NCI-H1092 (cell line): Measurements from ENCODE around the gene LRP1.

ENCODE experiments used
- DNase-seq: peaks from one replicate; lab custom pipeline; 2025; lab: John Stamatoyannopoulos, UW

Gene LRP1

DNA sequence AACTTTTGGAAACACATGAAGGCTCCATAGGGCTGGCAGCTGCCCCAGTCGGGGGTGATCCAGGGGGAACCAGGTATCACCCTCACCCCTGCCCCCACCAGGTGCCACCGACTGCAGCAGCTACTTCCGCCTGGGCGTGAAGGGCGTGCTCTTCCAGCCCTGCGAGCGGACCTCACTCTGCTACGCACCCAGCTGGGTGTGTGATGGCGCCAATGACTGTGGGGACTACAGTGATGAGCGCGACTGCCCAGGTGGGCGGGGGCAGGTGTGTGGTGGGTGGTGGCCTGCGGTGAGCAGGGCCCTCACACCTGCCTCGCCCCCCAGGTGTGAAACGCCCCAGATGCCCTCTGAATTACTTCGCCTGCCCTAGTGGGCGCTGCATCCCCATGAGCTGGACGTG is 66.0 kb downstream of the LRP1 start:
- no peak for DNase-seq

DNA sequence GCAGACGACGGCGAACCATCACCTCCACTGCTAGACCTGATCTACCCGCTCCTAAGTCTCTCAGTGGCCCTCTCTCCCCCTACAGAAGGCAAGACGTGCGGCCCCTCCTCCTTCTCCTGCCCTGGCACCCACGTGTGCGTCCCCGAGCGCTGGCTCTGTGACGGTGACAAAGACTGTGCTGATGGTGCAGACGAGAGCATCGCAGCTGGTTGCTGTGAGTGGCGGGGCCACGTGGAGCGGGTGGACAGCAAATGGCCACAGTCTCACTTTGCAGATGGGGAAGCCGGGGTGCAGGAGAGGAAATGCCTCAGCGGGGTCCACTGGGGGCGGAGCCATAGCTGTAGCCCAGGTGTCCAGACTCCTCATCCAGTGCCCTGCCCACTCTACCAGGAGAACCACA is 66.9 kb downstream of the LRP1 start:
- DNase-seq = no peak

DNA sequence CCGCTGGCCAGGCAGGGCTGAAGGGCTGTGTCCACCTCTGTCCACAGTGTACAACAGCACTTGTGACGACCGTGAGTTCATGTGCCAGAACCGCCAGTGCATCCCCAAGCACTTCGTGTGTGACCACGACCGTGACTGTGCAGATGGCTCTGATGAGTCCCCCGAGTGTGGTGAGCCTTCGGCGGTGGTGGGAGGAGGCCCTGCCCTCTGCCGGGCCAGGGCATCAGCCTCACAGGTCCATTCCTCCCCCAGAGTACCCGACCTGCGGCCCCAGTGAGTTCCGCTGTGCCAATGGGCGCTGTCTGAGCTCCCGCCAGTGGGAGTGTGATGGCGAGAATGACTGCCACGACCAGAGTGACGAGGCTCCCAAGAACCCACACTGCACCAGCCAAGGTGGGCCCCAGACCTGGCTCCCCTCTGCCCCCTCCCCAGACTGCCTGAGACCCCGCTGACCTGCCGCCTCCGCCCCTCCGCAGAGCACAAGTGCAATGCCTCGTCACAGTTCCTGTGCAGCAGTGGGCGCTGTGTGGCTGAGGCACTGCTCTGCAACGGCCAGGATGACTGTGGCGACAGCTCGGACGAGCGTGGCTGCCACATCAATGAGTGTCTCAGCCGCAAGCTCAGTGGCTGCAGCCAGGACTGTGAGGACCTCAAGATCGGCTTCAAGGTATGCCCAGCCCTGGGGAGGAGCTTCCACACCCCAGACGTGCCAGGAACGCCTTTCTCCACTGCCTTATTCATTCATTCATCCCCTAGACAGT is 67.5 kb downstream of the LRP1 start:
- DNase-seq = no peak

GRCh38 chr12:57196439-57196838 is 68.2 kb downstream of the LRP1 start:
- DNase-seq = no peak

DNA sequence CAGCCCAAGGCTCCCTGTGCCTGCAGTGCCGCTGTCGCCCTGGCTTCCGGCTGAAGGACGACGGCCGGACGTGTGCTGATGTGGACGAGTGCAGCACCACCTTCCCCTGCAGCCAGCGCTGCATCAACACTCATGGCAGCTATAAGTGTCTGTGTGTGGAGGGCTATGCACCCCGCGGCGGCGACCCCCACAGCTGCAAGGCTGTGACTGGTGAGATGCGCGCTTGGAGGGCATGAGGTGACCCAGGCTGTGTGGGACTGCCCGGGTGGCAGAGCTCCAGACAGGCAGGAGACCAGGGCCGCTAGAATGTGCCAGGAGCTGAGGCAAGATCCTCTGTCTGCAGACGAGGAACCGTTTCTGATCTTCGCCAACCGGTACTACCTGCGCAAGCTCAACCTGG is 68.7 kb downstream of the LRP1 start:
- DNase-seq = no peak

- no peak for DNase-seq
These were observed 70.0 kb downstream of the LRP1 start for GRCh38 chr12:57198329-57198728.

DNA sequence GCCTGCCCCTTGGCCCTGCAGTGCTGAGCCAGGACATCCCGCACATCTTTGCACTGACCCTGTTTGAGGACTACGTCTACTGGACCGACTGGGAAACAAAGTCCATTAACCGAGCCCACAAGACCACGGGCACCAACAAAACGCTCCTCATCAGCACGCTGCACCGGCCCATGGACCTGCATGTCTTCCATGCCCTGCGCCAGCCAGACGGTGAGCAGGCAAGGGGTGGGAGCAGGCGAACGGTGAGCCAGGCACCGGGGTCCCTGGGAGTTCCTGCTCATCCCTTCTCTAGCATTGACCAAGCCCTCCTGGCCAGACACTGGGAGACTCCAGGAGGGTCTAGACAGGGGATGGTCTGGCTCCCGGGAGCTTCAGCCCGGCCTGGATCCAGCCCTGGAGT is 70.9 kb downstream of the LRP1 start:
- DNase-seq = no peak

DNA sequence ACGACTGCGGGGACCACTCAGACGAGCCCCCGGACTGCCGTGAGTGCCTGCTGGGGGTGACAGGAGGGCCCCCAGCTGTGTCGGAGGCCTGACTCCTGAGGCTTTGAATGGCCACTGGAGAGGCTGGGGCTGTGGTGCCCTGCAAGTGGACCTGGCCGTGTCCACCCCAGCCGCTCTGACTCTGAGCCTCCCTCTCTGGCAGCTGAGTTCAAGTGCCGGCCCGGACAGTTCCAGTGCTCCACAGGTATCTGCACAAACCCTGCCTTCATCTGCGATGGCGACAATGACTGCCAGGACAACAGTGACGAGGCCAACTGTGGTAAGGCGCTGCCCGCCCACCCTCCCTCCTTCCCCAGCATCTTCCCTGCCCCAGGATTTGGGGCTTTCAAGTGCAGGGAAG is 72.2 kb downstream of the LRP1 start:
- no peak for DNase-seq

- DNase-seq = no peak
These were observed 72.9 kb downstream of the LRP1 start for GRCh38 chr12:57201219-57201618.

GRCh38 chr12:57201631-57202030 is 73.3 kb downstream of the LRP1 start:
- no peak for DNase-seq

- DNase-seq = no peak
These were observed 74.0 kb downstream of the LRP1 start for GRCh38 chr12:57202321-57202720.

DNA sequence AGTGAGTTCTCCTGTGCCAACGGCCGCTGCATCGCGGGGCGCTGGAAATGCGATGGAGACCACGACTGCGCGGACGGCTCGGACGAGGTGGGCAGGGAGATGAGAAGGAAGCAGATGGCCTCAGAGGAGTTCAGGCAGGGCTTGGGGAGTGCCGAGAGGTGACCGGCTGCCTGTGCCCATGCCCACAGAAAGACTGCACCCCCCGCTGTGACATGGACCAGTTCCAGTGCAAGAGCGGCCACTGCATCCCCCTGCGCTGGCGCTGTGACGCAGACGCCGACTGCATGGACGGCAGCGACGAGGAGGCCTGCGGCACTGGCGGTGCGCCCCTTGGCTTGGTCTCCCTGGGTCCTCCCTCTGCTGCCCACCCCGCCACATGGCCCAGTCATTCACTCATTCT is 74.9 kb downstream of the LRP1 start:
- no peak for DNase-seq

- DNase-seq = no peak
These were observed 75.5 kb downstream of the LRP1 start for GRCh38 chr12:57203791-57204190.

GRCh38 chr12:57204454-57204853 is 76.2 kb downstream of the LRP1 start:
- DNase-seq = no peak

DNA sequence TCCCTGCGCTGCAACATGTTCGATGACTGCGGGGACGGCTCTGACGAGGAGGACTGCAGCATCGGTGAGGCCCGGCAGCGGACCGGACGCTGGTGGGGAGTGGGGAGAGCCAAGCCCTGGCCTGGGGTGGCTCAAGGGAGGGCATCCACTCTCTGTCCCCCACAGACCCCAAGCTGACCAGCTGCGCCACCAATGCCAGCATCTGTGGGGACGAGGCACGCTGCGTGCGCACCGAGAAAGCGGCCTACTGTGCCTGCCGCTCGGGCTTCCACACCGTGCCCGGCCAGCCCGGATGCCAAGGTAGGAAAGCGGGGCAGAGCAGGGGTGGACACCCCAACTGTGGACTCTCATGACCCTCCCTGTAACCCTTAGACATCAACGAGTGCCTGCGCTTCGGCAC is 76.9 kb downstream of the LRP1 start:
- DNase-seq = no peak

- no peak for DNase-seq
These were observed 77.6 kb downstream of the LRP1 start for GRCh38 chr12:57205931-57206330.

DNA sequence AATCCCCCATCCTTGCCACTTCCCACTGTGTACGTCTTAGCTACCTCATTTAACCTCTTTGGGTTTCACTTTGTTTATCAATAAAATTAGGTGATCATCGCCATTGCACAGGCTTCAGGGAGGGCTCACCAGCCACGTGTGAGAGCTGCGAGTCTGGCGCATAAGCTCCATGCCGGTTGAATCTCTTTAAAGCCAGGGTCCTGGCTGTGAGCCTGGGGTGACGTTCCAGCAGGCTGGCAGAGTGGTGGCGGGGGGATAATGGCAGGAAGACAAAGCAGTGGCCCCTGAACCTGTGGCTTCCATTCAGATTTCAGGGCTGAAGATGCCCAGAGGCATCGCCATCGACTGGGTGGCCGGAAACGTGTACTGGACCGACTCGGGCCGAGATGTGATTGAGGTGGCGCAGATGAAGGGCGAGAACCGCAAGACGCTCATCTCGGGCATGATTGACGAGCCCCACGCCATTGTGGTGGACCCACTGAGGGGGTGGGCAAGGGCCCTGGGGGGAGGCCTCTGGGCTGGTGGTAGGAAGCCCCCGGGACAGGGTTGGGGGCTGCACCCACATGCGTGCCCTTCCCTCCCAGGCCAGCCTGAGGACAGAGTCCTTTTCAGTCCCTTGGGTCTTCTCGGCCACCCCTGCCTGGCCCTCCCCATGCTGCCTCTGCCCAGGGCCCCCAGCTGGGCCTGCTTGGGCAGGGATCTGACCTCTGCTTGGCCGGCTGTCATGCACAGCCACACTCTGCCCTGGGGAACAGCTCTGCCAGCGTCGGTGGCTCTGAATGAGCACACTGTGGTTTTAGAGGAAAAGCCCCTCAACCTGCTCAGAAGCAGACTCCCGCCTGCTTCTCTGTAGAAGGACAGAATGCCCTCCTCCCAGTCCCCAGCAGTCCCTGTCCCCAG is 79.7 kb downstream of the LRP1 start:
- DNase-seq = no peak

DNA sequence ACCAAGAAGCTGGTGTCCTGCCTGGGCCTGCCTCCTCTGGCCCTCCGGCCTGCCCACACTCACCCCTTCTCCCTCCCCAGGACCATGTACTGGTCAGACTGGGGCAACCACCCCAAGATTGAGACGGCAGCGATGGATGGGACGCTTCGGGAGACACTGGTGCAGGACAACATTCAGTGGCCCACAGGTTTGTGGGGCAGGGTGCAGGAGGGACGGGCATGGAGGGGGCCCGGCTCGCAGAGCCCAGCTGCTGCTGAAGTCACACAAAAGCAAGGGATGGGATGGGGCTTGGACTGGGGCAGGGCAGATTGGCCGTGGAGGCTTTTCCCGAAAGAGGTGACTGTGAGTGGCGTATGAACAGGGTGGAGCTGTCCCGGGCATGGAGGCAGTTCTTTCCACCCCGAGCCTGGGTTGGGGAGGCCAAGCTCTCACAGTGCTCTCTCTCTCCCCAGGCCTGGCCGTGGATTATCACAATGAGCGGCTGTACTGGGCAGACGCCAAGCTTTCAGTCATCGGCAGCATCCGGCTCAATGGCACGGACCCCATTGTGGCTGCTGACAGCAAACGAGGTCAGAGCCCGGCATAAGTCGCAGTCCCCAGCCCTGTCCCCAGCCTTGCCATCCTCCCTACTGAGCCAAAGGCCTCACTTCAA is 80.5 kb downstream of the LRP1 start:
- DNase-seq = no peak

- no peak for DNase-seq
These were observed 81.6 kb downstream of the LRP1 start for GRCh38 chr12:57209916-57210315.

DNA sequence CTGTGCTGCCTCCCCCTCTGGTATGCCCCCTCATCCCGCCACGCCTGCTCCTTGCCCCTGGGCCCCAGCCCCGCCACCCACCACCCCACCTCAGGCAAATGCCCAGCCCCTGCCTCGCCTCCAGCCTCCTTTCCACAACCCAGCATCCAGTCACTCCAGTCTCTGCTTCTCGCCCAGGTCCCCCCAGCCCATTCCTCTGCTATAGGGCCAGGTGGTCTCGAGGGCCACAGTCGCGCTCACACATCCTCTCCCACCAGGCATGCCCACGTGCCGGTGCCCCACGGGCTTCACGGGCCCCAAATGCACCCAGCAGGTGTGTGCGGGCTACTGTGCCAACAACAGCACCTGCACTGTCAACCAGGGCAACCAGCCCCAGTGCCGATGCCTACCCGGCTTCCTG is 82.2 kb downstream of the LRP1 start:
- DNase-seq = no peak

GRCh38 chr12:57210926-57211692 is 82.8 kb downstream of the LRP1 start:
- DNase-seq = no peak
